ENCODE measurements around the gene FNBP1.
A peak's percentile ranks its signal among the peaks of the same experiment; 100 is the strongest.

Gene FNBP1

DNA sequence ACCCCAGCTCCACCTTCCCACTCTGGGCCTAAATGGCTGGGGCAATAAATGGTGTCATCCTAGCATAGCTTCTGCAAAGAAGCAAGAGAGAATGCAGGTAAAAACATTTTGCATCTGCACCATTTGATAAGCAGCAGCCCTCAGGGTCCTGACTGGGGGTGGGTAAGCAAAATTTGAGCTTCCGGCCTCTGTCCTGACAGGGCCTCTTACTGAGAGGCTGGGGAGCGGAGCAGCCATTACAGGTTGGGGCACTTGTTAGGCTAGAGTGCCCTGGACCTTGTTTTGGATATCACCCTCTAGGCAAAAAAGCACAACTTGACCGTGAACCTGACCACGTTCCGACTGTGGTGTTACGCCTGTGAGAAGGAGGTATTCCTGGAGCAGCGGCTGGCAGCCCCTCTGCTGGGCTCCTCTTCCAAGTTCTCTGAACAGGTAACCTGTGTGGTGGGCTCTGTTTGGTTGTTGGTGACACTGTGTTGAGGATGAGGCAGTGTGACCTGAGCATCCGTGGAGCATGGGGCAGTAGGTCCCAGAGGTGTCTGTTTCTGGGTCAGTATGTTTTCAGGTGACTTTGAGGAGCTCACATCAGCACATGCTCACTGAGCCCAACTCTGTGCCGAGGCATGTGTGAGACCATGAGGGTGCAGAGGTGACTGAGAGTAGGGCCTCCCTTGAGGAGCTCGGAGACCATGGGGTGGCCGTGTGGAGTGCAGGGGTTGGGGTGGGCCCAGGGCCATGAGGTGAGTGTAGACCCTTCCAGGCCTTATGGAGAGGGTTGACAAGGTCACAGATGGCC is 184.6 kb downstream of the FNBP1 start:
- Histone ChIP-seq H2AFZ (ENCODE audit: low read length) (no peak overlapping the region), H3K4me2 (ENCODE audit: low read depth, low read length, poor library complexity, severe bottlenecking) (no peak overlapping the region), H3K9me2 (replicated peaks; ENCODE audit: low read depth, low read length) (no peaks in the 10 kb centered on the region), H4K20me1 (ENCODE audit: insufficient read depth, low read length, poor library complexity, severe bottlenecking) (no peaks in the 10 kb centered on the region), H3K79me2 (ENCODE audit: insufficient read depth, low read length) (no peaks in the 10 kb centered on the region; the same call in 1 of the 2 replicates), H3K36me3 (ENCODE audit: insufficient read depth, low read length) (peaks cover 11% of the 10 kb centered on the region; the same call in 1 of the 2 replicates), H3F3A (ENCODE audit: low read depth) (0 out of 2 replicates have a peak, but pooled peaks cover 2% of the 10 kb centered on the region), H3K27me3 (ENCODE audit: insufficient read depth, low read length, poor library complexity, severe bottlenecking) (no peaks in the 10 kb centered on the region), H3K9me3 (ENCODE audit: insufficient read depth, low read depth, low read length) (no peaks in the 10 kb centered on the region), H3K4me3 (ENCODE audit: low read length, poor library complexity, severe bottlenecking) (no peak overlapping the region), H3K4me1 (ENCODE audit: insufficient read depth, low read length, poor library complexity, severe bottlenecking) (peaks cover 57% of the 10 kb centered on the region), H3K9ac (ENCODE audit: low read depth, low read length, poor library complexity, severe bottlenecking) (peak overlapping the region; percentile 72)
- TF ChIP-seq CTCF (conservative IDR thresholded peaks at IDR 0.05; ENCODE audit: low read length): no peak
- no peak for TF ChIP-seq EZH2phosphoT487 (IDR thresholded peaks at IDR 0.05; ENCODE audit: borderline replicate concordance)

DNA sequence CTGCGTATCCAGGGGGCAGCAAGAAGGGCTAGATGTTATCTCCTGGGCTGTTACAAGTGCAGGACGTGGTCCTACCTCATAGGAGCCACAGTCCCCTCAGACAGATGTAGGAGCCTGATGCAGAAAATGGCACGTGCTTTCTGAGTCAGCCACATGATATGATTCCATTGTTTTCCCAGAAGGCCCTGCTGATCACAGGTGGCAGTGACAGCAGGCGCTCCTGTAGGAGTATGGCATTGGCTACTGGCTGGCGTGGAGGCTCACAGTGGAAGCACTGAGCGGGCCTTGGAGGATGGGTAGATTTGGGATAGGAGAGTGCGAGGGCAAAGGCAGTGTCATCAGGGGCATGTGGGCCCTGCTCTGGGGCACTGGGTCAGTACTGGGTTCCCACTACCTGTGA is 185.8 kb downstream of the FNBP1 start:
- TF ChIP-seq EZH2phosphoT487 (IDR thresholded peaks at IDR 0.05; ENCODE audit: borderline replicate concordance) (no peak), CTCF (conservative IDR thresholded peaks at IDR 0.05; ENCODE audit: low read length) (no peak)
- no peaks in the 10 kb centered on the region; the same call in 1 of the 2 replicates for H3K79me2 ChIP-seq (ENCODE audit: insufficient read depth, low read length)
- H3K4me2 ChIP-seq (ENCODE audit: low read depth, low read length, poor library complexity, severe bottlenecking): peak overlapping the region; percentile 49
- H3K36me3 ChIP-seq (ENCODE audit: insufficient read depth, low read length): peaks cover 14% of the 10 kb centered on the region; the same call in 1 of the 2 replicates
- 0 out of 2 replicates have a peak, but pooled peaks cover 2% of the 10 kb centered on the region for H3F3A ChIP-seq (ENCODE audit: low read depth)
- H2AFZ ChIP-seq (ENCODE audit: low read length): no peak overlapping the region
- peak overlapping the region; percentile 72 for H3K9ac ChIP-seq (ENCODE audit: low read depth, low read length, poor library complexity, severe bottlenecking)
- no peaks in the 10 kb centered on the region for H3K27me3 ChIP-seq (ENCODE audit: insufficient read depth, low read length, poor library complexity, severe bottlenecking)
- no peaks in the 10 kb centered on the region for H3K9me3 ChIP-seq (ENCODE audit: insufficient read depth, low read depth, low read length)
- H3K9me2 ChIP-seq (replicated peaks; ENCODE audit: low read depth, low read length): no peaks in the 10 kb centered on the region
- no peaks in the 10 kb centered on the region for H4K20me1 ChIP-seq (ENCODE audit: insufficient read depth, low read length, poor library complexity, severe bottlenecking)
- H3K4me1 ChIP-seq (ENCODE audit: insufficient read depth, low read length, poor library complexity, severe bottlenecking): peaks cover 54% of the 10 kb centered on the region
- H3K4me3 ChIP-seq (ENCODE audit: low read length, poor library complexity, severe bottlenecking): no peak overlapping the region

DNA sequence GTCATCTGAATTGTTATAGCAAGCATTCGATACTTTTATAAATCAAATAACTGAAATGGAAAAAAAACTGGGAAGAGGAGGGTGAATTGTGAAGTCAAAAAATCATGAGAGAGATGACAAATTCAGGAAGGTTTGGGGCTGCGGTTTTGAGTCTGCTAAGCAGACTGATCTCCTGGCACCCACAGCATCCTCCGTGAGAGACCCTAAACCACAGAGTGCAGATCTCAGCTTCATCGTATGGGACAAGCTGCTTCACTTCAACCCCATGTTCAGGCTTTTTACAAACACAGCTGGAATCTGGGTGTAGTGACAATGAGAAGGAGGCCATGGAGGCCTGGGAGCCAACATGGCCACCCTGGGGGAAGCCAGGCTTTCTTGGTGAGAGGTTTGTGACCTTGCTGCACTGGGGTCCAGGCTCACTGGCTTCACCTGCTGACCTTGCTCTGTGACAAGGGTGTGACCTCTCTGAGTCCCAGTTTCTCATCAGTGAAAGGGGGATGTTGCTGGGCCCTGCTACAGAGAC is 188.3 kb downstream of the FNBP1 start:
- peaks cover 35% of the 10 kb centered on the region for H3K4me1 ChIP-seq (ENCODE audit: insufficient read depth, low read length, poor library complexity, severe bottlenecking)
- H3K4me2 ChIP-seq (ENCODE audit: low read depth, low read length, poor library complexity, severe bottlenecking): no peak overlapping the region
- H3K9me2 ChIP-seq (replicated peaks; ENCODE audit: low read depth, low read length): no peaks in the 10 kb centered on the region
- no peaks in the 10 kb centered on the region for H3K9me3 ChIP-seq (ENCODE audit: insufficient read depth, low read depth, low read length)
- peak overlapping the region; percentile 8 for H3K9ac ChIP-seq (ENCODE audit: low read depth, low read length, poor library complexity, severe bottlenecking)
- H3K36me3 ChIP-seq (ENCODE audit: insufficient read depth, low read length): peaks cover 14% of the 10 kb centered on the region; the same call in 1 of the 2 replicates
- H2AFZ ChIP-seq (ENCODE audit: low read length): no peak overlapping the region
- H3K27me3 ChIP-seq (ENCODE audit: insufficient read depth, low read length, poor library complexity, severe bottlenecking): no peaks in the 10 kb centered on the region
- H4K20me1 ChIP-seq (ENCODE audit: insufficient read depth, low read length, poor library complexity, severe bottlenecking): no peaks in the 10 kb centered on the region
- H3F3A ChIP-seq (ENCODE audit: low read depth): 0 out of 2 replicates have a peak, but pooled peaks cover 2% of the 10 kb centered on the region
- H3K79me2 ChIP-seq (ENCODE audit: insufficient read depth, low read length): no peaks in the 10 kb centered on the region; the same call in 1 of the 2 replicates
- no peak for TF ChIP-seq EZH2phosphoT487 (IDR thresholded peaks at IDR 0.05; ENCODE audit: borderline replicate concordance)
- no peak overlapping the region for H3K4me3 ChIP-seq (ENCODE audit: low read length, poor library complexity, severe bottlenecking)

All from Loucy (cell line).